H1 (cell line): ENCODE data around the gene SESN3.

Experiments
- CTCF ChIP-seq, 3 experiments: IDR thresholded peaks; 1 replicate in 2 of 3; 2 replicates in 1 of 3; pipeline versions ENCODE4 v1.5.1 to v1.6.1; 2011; ENCODE audit warnings: low read length in 3 of 3, mild to moderate bottlenecking in 3 of 3, inconsistent platforms in 2 of 3, low read depth in 1 of 3, moderate library complexity in 1 of 3; ENCODE audit not compliant: insufficient read depth in 1 of 3; ENCODE audit errors: control extremely low read depth in 1 of 3
- YY1 ChIP-seq: IDR thresholded peaks from 2 replicates; pipeline ENCODE4 v1.6.1; 2011; ENCODE audit warnings: low read depth, mild to moderate bottlenecking, low read length

GRCh38 chr11:95123556-95123955, 107.4 kb downstream of the SESN3 start:
- TF ChIP-seq YY1 (no peak), CTCF (IDR thresholded peaks at IDR 0.05; ENCODE audit: control extremely low read depth in 1 of 3, insufficient read depth in 1 of 3, low read depth in 1 of 3, low read length in 3 of 3) (no peak)
